Occipital lobe (tissue), 2 donors: ENCODE results near the gene GTF3C1. TPM values are rescaled to one million over a fixed set of nuclear protein-coding genes. Genes with fewer than 3 reads are reported as not detected.

Source experiments
- DNase-seq: peaks from one replicate; lab custom pipeline; 2025; lab: John Stamatoyannopoulos, UW
- total RNA-seq: library from RNA; depleted of rRNA; stranded (reverse); fragments of >200 nt; gene quantifications from one replicate; pipeline ENCODE4 v1.2.3, GENCODE V29; 2014

The GTF3C1 gene
- total RNA-seq, 1 donor from 2014 or later = 66.0 TPM

- no peak for DNase-seq
Measured at GRCh38 chr16:27428026-27428785, 121.5 kb downstream of the GTF3C1 start.

GRCh38 chr16:27427538-27427937 is 122.2 kb downstream of the GTF3C1 start:
- no peak for DNase-seq

- no peak for DNase-seq
Measured at GRCh38 chr16:27426423-27427408, 123.0 kb downstream of the GTF3C1 start.

DNA sequence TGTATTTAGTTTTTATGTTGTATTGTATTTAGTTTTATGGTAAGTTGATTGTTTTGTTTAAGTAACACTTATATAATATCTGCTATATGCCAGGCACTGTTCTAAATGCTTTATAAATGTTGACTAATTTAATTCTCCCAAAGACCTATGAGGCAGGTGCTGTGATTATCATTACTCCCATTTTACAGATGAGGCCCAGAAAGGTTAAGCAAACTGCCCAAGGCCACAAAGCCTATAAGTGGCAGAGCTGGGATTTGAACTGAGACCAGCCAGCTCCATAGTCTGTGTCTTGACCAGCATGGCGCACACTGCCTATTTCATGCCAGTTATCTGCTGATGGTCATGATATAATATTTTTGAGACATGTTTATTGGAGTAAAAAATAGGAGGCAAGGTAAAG is 123.8 kb downstream of the GTF3C1 start:
- no peak for DNase-seq

DNA sequence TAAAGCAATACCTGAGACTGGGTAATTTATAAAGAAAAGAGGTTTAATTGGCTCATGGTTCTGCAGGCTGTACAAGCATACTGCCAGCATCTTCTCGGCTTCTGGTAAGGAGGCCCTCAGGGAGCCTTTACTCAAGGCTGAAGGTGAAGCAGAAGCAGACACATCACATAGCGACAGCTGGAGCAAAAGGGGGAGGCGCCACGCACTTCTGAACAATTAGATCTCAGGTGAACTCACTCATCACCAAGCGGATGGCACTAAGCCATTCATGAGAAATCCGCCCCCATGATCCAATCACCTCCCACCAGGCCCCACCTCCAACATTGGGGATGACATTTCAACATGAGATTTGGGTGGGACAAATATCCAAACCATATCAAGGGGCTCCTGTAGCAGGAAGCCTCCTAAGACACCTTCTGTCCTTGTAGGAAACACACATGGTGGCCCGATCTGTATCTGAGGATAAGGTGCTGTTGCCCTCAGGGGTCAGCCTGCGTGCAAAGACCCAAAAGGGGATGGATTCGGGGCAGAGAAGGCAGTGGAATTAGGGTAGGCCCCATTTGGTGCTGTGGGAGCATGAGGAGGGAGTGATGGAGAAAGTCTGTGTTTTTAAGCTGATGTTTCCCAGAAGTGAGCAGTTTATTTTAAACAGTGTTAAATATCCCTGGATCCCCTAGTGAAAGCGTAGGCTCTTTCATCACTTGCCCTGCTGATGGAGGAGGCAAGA is 124.8 kb downstream of the GTF3C1 start:
- DNase-seq = no peak

- no peak for DNase-seq
Measured at GRCh38 chr16:27421961-27422740, 127.6 kb downstream of the GTF3C1 start.

DNA sequence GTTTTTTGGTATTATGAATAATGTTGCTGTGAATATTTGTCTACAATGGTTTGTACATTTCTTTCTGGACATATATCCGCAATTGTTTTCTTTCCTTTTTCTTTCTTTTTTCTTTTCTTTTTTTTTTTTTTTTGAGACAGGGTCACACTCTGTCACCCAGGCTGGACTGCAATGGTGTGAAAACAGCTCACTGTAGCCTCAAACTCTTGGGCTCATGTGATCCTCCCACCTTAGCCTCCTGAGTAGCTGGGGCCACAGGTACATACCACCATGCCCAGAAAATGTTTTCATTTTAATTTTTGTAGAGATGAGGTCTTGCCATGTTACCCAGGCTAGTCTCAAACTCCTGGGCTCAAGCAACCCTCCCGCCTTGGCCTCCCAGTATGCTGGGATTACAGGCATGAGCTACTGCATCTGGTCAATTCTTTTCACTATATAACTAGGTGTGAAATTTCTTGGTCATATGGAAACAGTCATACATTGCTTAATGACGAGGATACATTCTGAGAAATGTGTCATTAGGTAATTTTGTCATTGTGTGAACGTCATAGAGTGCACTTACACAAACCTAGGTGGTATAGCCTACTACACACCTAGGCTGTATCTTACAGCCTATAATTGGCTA is 132.6 kb downstream of the GTF3C1 start:
- no peak for DNase-seq

DNA sequence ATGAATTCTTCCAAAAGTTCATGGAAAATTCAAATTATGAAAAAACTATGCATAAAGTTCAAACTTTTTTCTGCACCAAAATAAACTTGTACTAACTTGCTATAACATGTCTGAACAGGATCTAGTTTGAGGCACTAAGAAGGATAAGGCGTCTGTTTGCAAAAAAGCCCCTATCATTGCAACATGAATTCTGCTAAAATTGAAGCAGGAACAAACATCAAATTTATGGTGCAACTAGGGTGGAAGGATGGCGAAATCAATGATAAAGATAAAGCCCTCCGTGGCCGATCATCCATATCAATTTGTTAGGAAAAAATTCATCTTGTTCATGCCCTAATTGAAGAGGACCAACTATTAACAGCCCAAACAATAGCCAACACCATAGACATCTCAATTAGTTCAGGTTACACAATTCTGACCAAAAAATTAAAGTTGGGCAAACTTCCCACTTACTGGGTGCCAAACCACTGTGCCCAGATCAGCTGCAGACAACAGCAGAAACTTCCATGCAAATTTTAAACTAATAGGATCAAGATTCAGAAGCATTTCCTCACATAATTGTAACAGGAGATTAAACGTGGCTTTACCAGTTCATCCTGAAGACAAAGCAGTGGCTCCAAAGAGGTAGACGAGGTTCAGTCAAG is 134.8 kb downstream of the GTF3C1 start:
- DNase-seq = no peak

DNA sequence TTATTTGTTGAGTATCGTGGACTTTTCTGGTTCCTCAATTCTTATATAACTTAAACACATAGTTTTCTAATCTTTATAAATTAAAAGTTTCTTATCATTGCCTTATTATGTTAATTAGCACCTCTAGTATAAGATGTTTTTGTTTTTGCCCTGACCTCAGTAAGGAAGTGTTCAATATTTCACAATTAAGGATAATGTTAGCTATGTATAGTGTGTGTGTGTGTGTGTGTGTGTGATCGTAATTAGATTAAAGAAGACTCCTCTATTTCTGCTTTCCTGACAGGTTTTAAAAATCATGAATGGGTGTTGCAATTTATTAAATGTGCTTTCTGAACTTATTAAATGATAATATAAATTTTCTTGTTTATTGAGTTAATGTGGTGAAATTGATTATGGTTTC is 135.8 kb downstream of the GTF3C1 start:
- DNase-seq = no peak

- no peak for DNase-seq
Measured at GRCh38 chr16:27410761-27411160, 139.0 kb downstream of the GTF3C1 start.

Other genes with a start within 250 kb of the GTF3C1 start
- 1.1 TPM for gene IL4R, start 235.9 kb downstream of the GTF3C1 start, total RNA-seq
- not detected for gene IL21R, start 147.7 kb downstream of the GTF3C1 start, total RNA-seq
- gene KATNIP, start 231 bp upstream of the GTF3C1 start, total RNA-seq = 18.7 TPM